ENCODE measurements around the gene OLA1. TPM values are rescaled to one million over a fixed set of nuclear protein-coding genes. Genes with fewer than 3 reads are reported as not detected.

The OLA1 gene
- total RNA-seq, 1 donor from 2014 or later: 104 TPM

- no peak for TF ChIP-seq CTCF (conservative IDR thresholded peaks at IDR 0.05; ENCODE audit: low read depth, low read length)
- no peak for DNase-seq (ENCODE audit: low read depth)
- no peak overlapping the region for H3K4me3 ChIP-seq (ENCODE audit: low read depth, low read length)
These were observed 196.4 kb downstream of the OLA1 start for GRCh38 chr2:174051741-174052583.

GRCh38 chr2:174051068-174051467, 197.3 kb downstream of the OLA1 start:
- H3K4me3 ChIP-seq (ENCODE audit: low read depth, low read length): no peak overlapping the region
- no peak for TF ChIP-seq CTCF (conservative IDR thresholded peaks at IDR 0.05; ENCODE audit: low read depth, low read length)
- no peak for DNase-seq (ENCODE audit: low read depth)

GRCh38 chr2:174049895-174050294, 198.4 kb downstream of the OLA1 start:
- DNase-seq (ENCODE audit: low read depth): no peak
- no peak overlapping the region for H3K4me3 ChIP-seq (ENCODE audit: low read depth, low read length)
- no peak for TF ChIP-seq CTCF (conservative IDR thresholded peaks at IDR 0.05; ENCODE audit: low read depth, low read length)

DNA sequence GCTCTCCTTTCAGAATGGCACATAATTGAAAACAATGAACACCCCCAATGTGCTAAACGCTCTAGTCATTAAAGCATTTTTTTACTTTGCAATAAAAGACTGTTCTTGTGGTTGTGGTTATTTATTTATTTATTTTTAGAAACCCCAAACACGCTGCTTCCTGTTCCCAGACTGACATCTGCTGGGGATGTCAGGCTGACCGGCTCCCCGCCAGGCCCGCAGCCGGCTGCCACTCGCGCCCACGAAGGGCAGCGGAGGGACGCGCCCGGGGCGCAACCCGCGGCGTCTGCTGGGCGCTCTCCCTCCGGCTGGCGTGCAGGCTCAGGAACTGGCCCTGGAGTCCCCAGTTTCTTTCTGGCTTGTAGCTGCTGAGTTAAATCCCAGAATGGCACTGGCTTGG, 200.1 kb downstream of the OLA1 start:
- no peak overlapping the region for H3K4me3 ChIP-seq (ENCODE audit: low read depth, low read length)
- no peak for TF ChIP-seq CTCF (conservative IDR thresholded peaks at IDR 0.05; ENCODE audit: low read depth, low read length)
- DNase-seq (ENCODE audit: low read depth): no peak

DNA sequence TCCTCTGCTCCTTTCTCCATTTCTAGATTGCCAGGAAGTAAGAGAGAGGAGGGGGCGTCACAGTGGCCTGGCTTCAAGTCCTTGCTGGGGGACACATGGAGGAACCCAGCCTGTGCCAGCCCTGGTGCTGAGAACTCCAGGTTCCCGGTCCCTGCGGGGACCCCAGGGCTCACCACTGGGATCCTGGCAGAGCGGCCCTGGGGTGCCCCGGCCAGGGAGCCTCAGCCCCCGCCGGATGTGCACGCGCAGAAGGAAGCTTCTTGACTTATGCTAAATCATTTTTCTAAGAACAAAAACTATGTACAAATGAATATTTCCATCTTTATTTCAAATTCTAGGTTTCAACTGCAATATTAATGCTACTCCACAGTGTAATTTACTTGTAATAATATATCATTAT, 200.6 kb downstream of the OLA1 start:
- DNase-seq (ENCODE audit: low read depth): no peak
- no peak for TF ChIP-seq CTCF (conservative IDR thresholded peaks at IDR 0.05; ENCODE audit: low read depth, low read length)
- H3K4me3 ChIP-seq (ENCODE audit: low read depth, low read length): no peak overlapping the region

DNA sequence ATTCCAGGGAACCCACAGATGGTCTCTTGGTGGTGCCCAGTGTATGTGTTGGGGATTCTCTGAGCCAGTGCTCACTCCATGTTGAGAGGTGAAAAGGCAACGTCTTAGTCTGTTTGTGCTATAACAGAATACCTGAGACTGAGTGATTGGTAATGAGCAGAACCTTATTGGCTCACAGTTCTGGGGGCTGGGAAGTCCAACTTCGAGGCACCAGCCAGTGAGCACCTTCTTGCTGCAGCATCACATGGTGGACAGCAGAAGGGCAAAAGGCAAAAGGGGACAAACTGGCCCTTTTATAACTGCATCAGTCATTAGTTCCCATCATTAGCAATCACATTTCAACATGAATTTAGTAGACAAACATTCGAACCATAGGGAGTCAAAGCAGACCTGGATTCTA, 202.2 kb downstream of the OLA1 start:
- no peak for DNase-seq (ENCODE audit: low read depth)
- no peak for TF ChIP-seq CTCF (conservative IDR thresholded peaks at IDR 0.05; ENCODE audit: low read depth, low read length)
- no peak overlapping the region for H3K4me3 ChIP-seq (ENCODE audit: low read depth, low read length)

DNA sequence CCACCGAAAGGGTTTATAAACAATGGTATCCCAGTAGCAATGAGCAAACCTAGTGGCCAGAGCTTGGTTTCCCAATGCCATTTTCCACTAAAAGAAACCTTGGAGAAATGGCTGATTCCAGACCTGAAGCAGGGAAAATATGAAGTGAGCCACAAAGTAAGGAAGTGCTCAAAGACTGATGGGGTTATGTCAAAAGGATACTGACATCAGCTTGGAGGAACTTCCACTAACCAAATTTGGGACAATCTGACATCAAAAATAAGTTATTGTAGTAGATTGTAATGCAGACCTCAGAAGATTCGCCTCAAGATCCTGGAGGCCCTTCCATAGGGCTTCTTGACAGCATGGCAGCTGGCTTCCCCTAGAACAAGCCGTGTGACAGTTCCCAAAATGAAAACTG, 203.8 kb downstream of the OLA1 start:
- no peak for TF ChIP-seq CTCF (conservative IDR thresholded peaks at IDR 0.05; ENCODE audit: low read depth, low read length)
- no peak overlapping the region for H3K4me3 ChIP-seq (ENCODE audit: low read depth, low read length)
- DNase-seq (ENCODE audit: low read depth): no peak

Data from epithelial cell of proximal tubule (primary cell).